Activated CD8-positive, alpha-beta memory T cell treated with anti-CD3 and anti-CD28 coated beads for 48 hours (primary cell): ENCODE data around the gene ZNF273.

Experiments
- DNase-seq, 3 experiments: peaks; one replicate each; pipeline ENCODE4 v3.0.0-alpha.2; 2020; ENCODE audit warnings: low read depth in 2 of 3, low spot score in 2 of 3

Gene ZNF273

GRCh38 chr7:64876792-64877713 is 26.0 kb upstream of the ZNF273 start:
- peak in 2 of 3 experiments; percentile 27 to 39 for DNase-seq

- DNase-seq: no peak
These were observed 25.1 kb upstream of the ZNF273 start for GRCh38 chr7:64877714-64878610.

GRCh38 chr7:64878684-64879083 is 24.4 kb upstream of the ZNF273 start:
- DNase-seq: no peak

- DNase-seq: no peak
These were observed 23.9 kb upstream of the ZNF273 start for GRCh38 chr7:64879086-64879730.

- DNase-seq: no peak
These were observed 23.3 kb upstream of the ZNF273 start for GRCh38 chr7:64879800-64880199.

GRCh38 chr7:64880322-64881297 is 22.5 kb upstream of the ZNF273 start:
- no peak for DNase-seq

- DNase-seq: no peak
These were observed 21.4 kb upstream of the ZNF273 start for GRCh38 chr7:64881461-64882287.

- no peak for DNase-seq
These were observed 20.5 kb upstream of the ZNF273 start for GRCh38 chr7:64882341-64883112.

GRCh38 chr7:64883113-64883905 is 19.8 kb upstream of the ZNF273 start:
- DNase-seq: no peak

GRCh38 chr7:64884085-64884912 is 18.8 kb upstream of the ZNF273 start:
- DNase-seq: no peak

- no peak for DNase-seq
These were observed 18.1 kb upstream of the ZNF273 start for GRCh38 chr7:64884913-64885370.

GRCh38 chr7:64885520-64886240 is 17.4 kb upstream of the ZNF273 start:
- DNase-seq: no peak

- no peak for DNase-seq
These were observed 16.0 kb upstream of the ZNF273 start for GRCh38 chr7:64886956-64887545.

- no peak for DNase-seq
These were observed 15.1 kb upstream of the ZNF273 start for GRCh38 chr7:64887756-64888508.

GRCh38 chr7:64888561-64888900 is 14.5 kb upstream of the ZNF273 start:
- DNase-seq: no peak
